Panc1 (cell line): Measurements from ENCODE around the gene B4GALT6. TPM values are rescaled to one million over a fixed set of nuclear protein-coding genes. Genes with fewer than 3 reads are reported as not detected.

Experiments used
- ATAC-seq: fragments of 200-7000 bp; cut with Tn5 transposase; 2 replicates; pipeline ENCODE4 v1.9.1; 2020; ENCODE audit warnings: mild to moderate bottlenecking, moderate library complexity
- BruUV-seq: library from RNA; stranded (reverse); fragments of 400-500 nt; replicated peaks from 2 replicates; lab custom pipeline; 2021; lab: Mats Ljungman, UMichigan
- CTCF ChIA-PET: fragments of 300-600 bp; sonication (Branson Sonifier 250); formaldehyde crosslinking; loops from one replicate; lab custom pipeline; 2022; ENCODE audit warnings: antibody characterized with exemption; lab: Charles Lee
- POLR2A ChIA-PET: fragments of 300-600 bp; sonication (Branson Sonifier 250); formaldehyde crosslinking; loops from one replicate; lab custom pipeline; 2022; ENCODE audit warnings: antibody characterized with exemption; lab: Charles Lee
- DNase-seq: peaks from one replicate; pipeline ENCODE4 v3.0.0-alpha.2; 2010; ENCODE audit warnings: low read depth, low spot score
- H3K27ac ChIP-seq: 2 replicates; pipeline ENCODE4 v1.5.1; 2011; ENCODE audit warnings: mild to moderate bottlenecking, low read length, inconsistent platforms
- H3K27me3 ChIP-seq: fragments of 200-500 bp; sonication (Bioruptor generic); 2 replicates; pipeline ENCODE4 v1.6.0; 2014; ENCODE audit warnings: low read length, inconsistent platforms; ENCODE audit not compliant: control insufficient read depth, insufficient read depth
- H3K36me3 ChIP-seq: fragments of 200-500 bp; sonication (Bioruptor generic); 2 replicates; pipeline ENCODE4 v1.5.1; 2014; ENCODE audit warnings: inconsistent platforms, mild to moderate bottlenecking, low read length, moderate library complexity; ENCODE audit not compliant: control insufficient read depth, insufficient read depth
- H3K4me1 ChIP-seq: 2 replicates; pipeline ENCODE4 v1.5.1; 2011; ENCODE audit warnings: inconsistent platforms, mild to moderate bottlenecking, low read length, moderate library complexity; ENCODE audit not compliant: control insufficient read depth, insufficient read depth
- H3K4me3 ChIP-seq, 2 experiments: 2 replicates each; pipeline ENCODE4 v1.5.1; 2011 to 2012; ENCODE audit warnings: low read depth in 2 of 2, low read length in 2 of 2, mild to moderate bottlenecking in 2 of 2, inconsistent platforms in 1 of 2, moderate library complexity in 1 of 2
- H3K9me3 ChIP-seq: fragments of 200-500 bp; sonication (Bioruptor generic); 2 replicates; pipeline ENCODE4 v1.5.1; 2014; ENCODE audit warnings: low read depth, mild to moderate bottlenecking, inconsistent platforms, low read length, moderate library complexity; ENCODE audit not compliant: control insufficient read depth, insufficient read depth
- POLR2AphosphoS5 ChIP-seq: IDR thresholded peaks from 2 replicates; pipeline ENCODE4 v1.6.1; 2012; ENCODE audit warnings: mild to moderate bottlenecking, low read depth, low read length, moderate library complexity
- SIN3A ChIP-seq: IDR thresholded peaks from 2 replicates; pipeline ENCODE4 v1.6.1; 2012; ENCODE audit warnings: low read depth, mild to moderate bottlenecking, low read length, moderate library complexity, borderline replicate concordance; ENCODE audit not compliant: insufficient read depth
- TCF7L2 ChIP-seq: IDR thresholded peaks from 2 replicates; pipeline ENCODE4 v1.6.1; 2011; ENCODE audit warnings: mild to moderate bottlenecking, low read depth, low read length, inconsistent platforms
- in situ Hi-C: cut with HindIII; loops from 2 replicates; pipeline ENCODE4 v1.10.0; 2016; ENCODE audit warnings: low sequenced_read_pairs, low pct_unique_long_range_greater_than_20kb
- intact Hi-C: fragments of 100-400 bp; cut with micrococcal nuclease; formaldehyde crosslinking; loops from one replicate; pipeline ENCODE4 v1.10.0; 2022; ENCODE audit not compliant: unreplicated experiment
- total RNA-seq: library from RNA; stranded (reverse); gene quantifications from one replicate; pipeline ENCODE4 v1.2.1, GENCODE V29; 2021; ENCODE audit not compliant: unreplicated experiment
- TF ChIP-seq, protein P1 (sequence below), 2 experiments: IDR thresholded peaks; 2 replicates each; pipeline ENCODE4 v1.6.1; 2011 to 2012; ENCODE audit warnings: low read depth in 2 of 2, control low read depth in 1 of 2, low read length in 1 of 2, mild to moderate bottlenecking in 1 of 2, moderate library complexity in 1 of 2; ENCODE audit not compliant: insufficient read depth in 1 of 2
- TF ChIP-seq, protein P2 (sequence below): fragments of 450-650 bp; IDR thresholded peaks from 2 replicates; pipeline ENCODE4 v1.5.1; 2017; ENCODE audit warnings: mild to moderate bottlenecking

Gene B4GALT6
- total RNA-seq, 1 experiment from 2014 or later: 36.3 TPM

DNA sequence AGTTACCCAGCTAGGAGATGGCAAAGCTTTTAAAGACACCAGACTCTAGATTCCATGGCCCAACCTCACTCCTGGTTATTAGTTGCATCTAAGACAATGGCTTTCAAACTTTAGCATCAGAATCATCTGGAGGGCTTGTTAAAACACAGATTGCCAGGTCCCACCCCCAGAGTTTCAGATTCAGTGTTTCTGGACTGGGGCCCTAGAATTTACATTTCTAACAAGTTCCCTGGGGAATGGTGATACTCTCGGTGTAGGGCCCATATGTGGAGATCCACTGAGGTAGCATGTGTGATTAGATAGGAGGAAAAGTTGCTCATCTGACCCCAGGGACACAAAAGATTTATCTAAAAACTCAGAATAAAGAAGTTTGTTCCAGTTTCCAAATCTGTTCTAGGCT lies 107.2 kb downstream of the B4GALT6 start:
- no peaks in the 10 kb centered on the region for H3K4me1 ChIP-seq
- CTCF ChIA-PET: no interaction called here
- no peaks in the 10 kb centered on the region for H3K27me3 ChIP-seq
- in situ Hi-C loops: no loop called here
- no peaks in the 10 kb centered on the region for H3K36me3 ChIP-seq
- intact Hi-C loops: no loop called here
- ATAC-seq (no peak), DNase-seq (no peak)
- POLR2A ChIA-PET: no interaction called here
- H3K4me3 ChIP-seq: no peak overlapping the region
- no peak overlapping the region for H3K27ac ChIP-seq
- no peaks in the 10 kb centered on the region for H3K9me3 ChIP-seq
- no TSS peak for BruUV-seq
- no peak for TF ChIP-seq POLR2AphosphoS5
- TF ChIP-seq, protein P1, sequence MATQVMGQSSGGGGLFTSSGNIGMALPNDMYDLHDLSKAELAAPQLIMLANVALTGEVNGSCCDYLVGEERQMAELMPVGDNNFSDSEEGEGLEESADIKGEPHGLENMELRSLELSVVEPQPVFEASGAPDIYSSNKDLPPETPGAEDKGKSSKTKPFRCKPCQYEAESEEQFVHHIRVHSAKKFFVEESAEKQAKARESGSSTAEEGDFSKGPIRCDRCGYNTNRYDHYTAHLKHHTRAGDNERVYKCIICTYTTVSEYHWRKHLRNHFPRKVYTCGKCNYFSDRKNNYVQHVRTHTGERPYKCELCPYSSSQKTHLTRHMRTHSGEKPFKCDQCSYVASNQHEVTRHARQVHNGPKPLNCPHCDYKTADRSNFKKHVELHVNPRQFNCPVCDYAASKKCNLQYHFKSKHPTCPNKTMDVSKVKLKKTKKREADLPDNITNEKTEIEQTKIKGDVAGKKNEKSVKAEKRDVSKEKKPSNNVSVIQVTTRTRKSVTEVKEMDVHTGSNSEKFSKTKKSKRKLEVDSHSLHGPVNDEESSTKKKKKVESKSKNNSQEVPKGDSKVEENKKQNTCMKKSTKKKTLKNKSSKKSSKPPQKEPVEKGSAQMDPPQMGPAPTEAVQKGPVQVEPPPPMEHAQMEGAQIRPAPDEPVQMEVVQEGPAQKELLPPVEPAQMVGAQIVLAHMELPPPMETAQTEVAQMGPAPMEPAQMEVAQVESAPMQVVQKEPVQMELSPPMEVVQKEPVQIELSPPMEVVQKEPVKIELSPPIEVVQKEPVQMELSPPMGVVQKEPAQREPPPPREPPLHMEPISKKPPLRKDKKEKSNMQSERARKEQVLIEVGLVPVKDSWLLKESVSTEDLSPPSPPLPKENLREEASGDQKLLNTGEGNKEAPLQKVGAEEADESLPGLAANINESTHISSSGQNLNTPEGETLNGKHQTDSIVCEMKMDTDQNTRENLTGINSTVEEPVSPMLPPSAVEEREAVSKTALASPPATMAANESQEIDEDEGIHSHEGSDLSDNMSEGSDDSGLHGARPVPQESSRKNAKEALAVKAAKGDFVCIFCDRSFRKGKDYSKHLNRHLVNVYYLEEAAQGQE (IDR thresholded peaks at IDR 0.05; ENCODE audit: insufficient read depth in 1 of 2, low read depth in 2 of 2, low read length in 1 of 2): no peak
- TF ChIP-seq TCF7L2: no peak
- TF ChIP-seq, protein P2, sequence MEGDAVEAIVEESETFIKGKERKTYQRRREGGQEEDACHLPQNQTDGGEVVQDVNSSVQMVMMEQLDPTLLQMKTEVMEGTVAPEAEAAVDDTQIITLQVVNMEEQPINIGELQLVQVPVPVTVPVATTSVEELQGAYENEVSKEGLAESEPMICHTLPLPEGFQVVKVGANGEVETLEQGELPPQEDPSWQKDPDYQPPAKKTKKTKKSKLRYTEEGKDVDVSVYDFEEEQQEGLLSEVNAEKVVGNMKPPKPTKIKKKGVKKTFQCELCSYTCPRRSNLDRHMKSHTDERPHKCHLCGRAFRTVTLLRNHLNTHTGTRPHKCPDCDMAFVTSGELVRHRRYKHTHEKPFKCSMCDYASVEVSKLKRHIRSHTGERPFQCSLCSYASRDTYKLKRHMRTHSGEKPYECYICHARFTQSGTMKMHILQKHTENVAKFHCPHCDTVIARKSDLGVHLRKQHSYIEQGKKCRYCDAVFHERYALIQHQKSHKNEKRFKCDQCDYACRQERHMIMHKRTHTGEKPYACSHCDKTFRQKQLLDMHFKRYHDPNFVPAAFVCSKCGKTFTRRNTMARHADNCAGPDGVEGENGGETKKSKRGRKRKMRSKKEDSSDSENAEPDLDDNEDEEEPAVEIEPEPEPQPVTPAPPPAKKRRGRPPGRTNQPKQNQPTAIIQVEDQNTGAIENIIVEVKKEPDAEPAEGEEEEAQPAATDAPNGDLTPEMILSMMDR: no peak
- no peak for TF ChIP-seq SIN3A

DNA sequence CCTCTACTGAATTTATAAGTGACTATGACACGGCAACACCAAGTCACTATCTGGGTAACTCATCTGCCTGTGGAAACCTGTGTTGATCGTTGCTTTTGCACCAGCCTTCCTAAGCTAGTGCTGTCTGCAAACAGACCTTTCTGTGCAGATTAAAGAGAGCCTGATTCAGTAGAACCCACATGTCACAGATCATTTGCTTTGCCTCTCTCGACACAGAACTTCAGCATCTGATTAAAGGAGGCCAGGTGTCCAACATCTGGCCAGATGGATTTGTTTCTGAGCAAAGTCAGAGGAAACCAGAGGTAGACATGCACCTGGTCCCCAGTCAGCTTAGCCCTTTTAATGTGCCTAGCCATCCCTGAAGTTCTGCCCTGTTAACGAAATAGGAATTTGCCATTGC lies 107.7 kb downstream of the B4GALT6 start:
- Histone ChIP-seq H3K36me3 (no peaks in the 10 kb centered on the region), H3K27ac (no peak overlapping the region), H3K27me3 (no peaks in the 10 kb centered on the region), H3K4me3 (no peak overlapping the region), H3K4me1 (no peaks in the 10 kb centered on the region), H3K9me3 (no peaks in the 10 kb centered on the region)
- TF ChIP-seq, protein P2: no peak
- no peak for TF ChIP-seq SIN3A
- in situ Hi-C loops (no loop called here), intact Hi-C loops (no loop called here)
- CTCF ChIA-PET: no interaction called here
- POLR2A ChIA-PET: no interaction called here
- DNase-seq (no peak), ATAC-seq (no peak)
- BruUV-seq: no TSS peak
